ENCODE measurements around the gene MAP2K7.

Gene MAP2K7

DNA sequence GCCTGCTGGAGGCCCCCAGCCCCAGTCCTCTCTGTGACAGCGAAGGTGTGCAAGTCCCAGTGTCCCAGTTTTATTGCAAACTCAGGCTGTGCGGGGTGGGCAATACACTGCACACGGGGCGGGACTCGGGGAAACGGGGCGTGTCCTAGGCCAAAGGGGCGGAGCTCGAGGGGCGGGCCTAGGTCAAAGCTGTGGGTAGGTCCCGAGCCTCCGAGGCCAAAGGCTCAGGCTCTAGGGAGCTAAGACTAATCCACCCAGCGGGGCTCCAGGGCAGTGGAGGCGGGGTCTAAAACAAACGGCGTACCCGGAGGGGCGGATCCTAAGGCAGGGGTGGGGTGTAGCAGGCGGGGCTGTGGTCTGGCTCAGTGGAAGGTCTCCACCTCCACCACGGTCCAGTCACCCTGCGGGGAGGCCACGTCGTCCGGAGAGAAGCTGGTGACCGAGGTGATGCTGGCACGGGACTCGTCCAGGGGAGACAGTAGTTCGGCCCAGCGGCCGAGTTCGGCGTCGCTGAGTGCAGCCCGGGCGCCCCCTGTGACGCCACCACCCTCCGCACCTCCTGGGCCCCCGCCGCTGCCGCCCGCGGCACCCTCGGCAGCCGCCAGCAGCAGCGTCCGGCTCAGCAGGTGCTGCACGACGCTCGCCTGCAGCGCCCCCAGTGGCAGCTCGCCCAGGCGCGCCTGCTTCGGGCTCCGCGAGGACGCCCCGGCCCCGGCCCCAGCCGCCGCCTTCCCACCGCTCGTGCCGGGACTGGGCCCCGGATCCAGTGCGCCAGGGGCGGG is 34.8 kb upstream of the MAP2K7 start:
- H3K27me3 ChIP-seq (ENCODE audit: control insufficient read depth, insufficient read depth, low read length): peaks cover 25% of the 10 kb centered on the region
- no peaks in the 10 kb centered on the region for H3K9me3 ChIP-seq (replicated peaks; ENCODE audit: low read length)
- H3K4me2 ChIP-seq (ENCODE audit: low read length): peak overlapping the region; percentile 85
- H3K4me3 ChIP-seq (ENCODE audit: low read length): peak overlapping the region; percentile 64
- no peak overlapping the region for H3K9ac ChIP-seq (ENCODE audit: low read depth, low read length)
- no peaks in the 10 kb centered on the region for H3K36me3 ChIP-seq (ENCODE audit: insufficient read depth, low read length)
- peaks cover 19% of the 10 kb centered on the region for H3K4me1 ChIP-seq (ENCODE audit: control insufficient read depth, insufficient read depth, low read length)

DNA sequence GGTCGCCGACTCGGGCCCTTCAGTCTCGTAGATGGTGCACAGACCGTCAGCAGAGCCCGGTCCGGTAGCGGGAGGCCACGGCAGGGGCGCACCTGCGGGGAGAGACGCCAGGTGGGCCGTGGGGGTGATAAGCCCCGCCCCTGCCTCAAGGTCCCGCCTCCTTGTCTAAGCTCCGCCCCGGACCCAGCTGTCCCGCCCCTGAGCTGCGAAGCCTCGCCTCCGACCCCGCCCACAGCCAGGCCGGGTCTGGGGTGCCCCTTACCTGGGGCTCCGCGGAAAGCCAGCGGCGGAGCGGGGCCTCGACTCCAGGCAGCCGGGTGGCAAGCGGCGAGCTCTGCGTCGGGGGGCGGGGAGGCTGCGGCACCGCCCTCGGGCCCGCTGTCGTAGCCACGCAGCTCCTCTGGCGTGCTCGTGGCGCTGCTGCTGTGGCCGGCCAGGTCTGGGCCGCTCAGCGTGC is 34.2 kb upstream of the MAP2K7 start:
- peak overlapping the region; percentile 19 for H3K9ac ChIP-seq (ENCODE audit: low read depth, low read length)
- H3K4me3 ChIP-seq (ENCODE audit: low read length): peak overlapping the region; percentile 64
- no peaks in the 10 kb centered on the region for H3K36me3 ChIP-seq (ENCODE audit: insufficient read depth, low read length)
- peaks cover 19% of the 10 kb centered on the region for H3K4me1 ChIP-seq (ENCODE audit: control insufficient read depth, insufficient read depth, low read length)
- H3K27me3 ChIP-seq (ENCODE audit: control insufficient read depth, insufficient read depth, low read length): peaks cover 31% of the 10 kb centered on the region
- peak overlapping the region; percentile 85 for H3K4me2 ChIP-seq (ENCODE audit: low read length)
- H3K9me3 ChIP-seq (replicated peaks; ENCODE audit: low read length): no peaks in the 10 kb centered on the region

DNA sequence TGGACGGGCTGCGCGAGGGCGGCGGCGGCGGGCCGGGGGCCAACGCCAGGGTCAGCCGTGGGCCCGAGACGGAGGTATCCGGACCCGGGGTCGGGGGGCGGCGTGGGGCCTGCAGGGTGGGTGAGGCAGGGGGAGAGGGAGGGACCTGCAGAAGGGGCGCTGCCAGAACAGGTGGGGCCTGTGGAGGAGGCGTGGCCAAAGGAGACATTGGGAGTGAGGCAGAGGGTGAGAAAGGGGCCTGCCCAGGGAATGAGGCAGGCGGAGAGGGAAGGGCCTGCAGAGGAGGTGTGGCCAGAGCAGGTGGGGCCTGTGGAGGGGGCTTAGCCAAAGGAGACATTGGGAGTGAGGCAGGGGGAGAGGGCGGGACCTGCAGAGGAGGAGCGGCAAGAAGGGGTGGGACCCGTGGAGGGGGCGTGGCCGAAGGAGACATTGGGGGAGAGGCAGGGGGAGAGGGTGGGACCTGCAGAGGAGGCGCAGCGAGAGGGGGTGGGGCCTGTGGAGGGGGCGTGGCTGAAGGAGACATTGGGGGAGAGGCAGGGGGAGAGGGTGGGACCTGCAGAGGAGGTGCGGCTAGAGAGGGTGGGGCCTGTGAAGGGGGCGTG is 33.7 kb upstream of the MAP2K7 start:
- no peaks in the 10 kb centered on the region for H3K36me3 ChIP-seq (ENCODE audit: insufficient read depth, low read length)
- peak overlapping the region; percentile 85 for H3K4me2 ChIP-seq (ENCODE audit: low read length)
- H3K4me1 ChIP-seq (ENCODE audit: control insufficient read depth, insufficient read depth, low read length): peaks cover 19% of the 10 kb centered on the region
- no peaks in the 10 kb centered on the region for H3K9me3 ChIP-seq (replicated peaks; ENCODE audit: low read length)
- H3K27me3 ChIP-seq (ENCODE audit: control insufficient read depth, insufficient read depth, low read length): peaks cover 37% of the 10 kb centered on the region
- peak overlapping the region; percentile 64 for H3K4me3 ChIP-seq (ENCODE audit: low read length)
- no peak overlapping the region for H3K9ac ChIP-seq (ENCODE audit: low read depth, low read length)

DNA sequence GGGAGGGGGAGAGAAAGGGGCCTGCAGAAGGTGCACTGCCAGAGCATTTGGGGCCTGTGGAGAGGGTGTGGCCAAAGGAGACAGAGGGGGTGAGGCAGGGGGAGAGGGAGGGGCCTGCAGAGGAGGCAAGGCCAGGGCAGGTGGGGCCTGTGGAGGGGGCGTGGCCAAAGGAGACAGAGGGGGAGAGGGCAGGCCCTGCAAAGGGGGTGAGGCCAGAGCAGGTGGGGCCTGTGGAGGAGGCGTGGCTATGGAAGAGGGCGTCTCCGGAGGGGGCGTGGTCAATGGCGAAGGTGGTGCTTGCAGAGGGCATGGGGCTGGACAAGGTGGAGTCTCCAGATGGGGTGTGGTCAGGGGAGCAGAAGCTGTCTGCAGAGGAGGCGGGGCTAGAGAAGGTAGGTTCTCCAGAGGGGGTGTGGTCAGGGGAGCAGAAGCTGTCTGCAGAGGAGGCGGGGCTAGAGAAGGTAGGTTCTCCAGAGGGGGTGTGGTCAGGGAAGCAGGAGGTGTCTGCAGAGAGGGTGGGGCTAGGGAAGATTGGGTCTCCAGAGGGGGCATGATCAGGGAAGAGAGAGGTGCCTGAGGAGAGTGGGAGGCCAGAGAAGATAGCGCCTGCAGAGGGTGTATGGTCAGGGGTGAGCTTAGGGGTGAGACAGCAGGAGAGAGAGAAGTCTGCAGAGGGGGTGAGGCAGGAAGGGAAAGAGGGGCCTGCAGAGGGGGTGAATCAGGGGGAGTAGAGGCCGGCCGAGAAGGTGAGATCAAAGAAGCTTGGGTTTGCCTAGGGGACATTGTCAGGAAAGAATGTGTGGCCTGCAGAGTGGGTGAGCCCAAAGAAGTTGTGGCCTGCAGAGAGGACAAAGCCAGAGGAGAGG is 32.9 kb upstream of the MAP2K7 start:
- no peaks in the 10 kb centered on the region for H3K9me3 ChIP-seq (replicated peaks; ENCODE audit: low read length)
- H3K4me2 ChIP-seq (ENCODE audit: low read length): no peak overlapping the region
- peaks cover 19% of the 10 kb centered on the region for H3K4me1 ChIP-seq (ENCODE audit: control insufficient read depth, insufficient read depth, low read length)
- peaks cover 37% of the 10 kb centered on the region for H3K27me3 ChIP-seq (ENCODE audit: control insufficient read depth, insufficient read depth, low read length)
- no peak overlapping the region for H3K4me3 ChIP-seq (ENCODE audit: low read length)
- H3K9ac ChIP-seq (ENCODE audit: low read depth, low read length): no peak overlapping the region
- no peaks in the 10 kb centered on the region for H3K36me3 ChIP-seq (ENCODE audit: insufficient read depth, low read length)

DNA sequence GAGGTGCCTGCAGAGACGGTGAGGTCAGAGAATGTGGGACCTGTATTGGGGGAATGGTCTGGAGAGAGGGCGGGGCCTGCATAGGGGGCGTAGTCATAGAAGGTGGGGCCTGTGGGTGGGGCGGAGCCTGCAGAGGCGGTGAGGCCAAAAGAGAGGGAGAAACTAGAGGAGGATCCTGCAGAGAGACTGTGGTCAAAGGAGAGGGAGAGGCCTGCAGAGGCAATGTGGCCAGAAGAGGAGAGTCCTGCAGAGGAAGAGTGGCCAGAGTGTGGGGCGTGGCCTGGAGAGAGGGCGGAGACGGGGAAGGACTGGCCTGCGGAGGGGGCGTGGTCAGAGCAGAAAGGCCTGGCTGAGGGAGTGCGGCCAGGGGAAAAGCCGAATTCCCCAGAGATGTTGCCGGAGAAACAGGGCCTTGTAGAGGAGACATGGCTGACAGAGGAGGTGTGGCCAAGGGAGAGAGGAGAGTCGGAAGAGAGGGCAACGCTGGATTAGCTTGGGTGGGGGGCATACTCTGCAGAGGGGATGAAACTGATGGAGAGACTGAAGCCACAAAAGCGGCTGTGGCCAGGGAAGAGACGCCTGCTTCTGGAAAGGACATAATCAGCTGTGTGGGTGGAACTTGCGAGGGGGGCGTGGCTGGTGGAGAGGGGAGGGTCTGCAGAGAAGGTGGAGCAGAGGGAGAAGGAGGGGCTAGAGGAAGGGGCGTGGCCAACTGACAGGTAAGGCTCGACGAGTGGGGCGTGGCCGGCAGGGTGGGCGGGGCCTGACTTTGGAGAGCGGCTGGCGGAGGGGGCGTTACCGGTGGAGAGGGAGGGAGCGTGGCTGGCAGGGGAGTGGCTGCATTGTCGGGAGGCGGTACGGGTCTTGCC is 32.0 kb upstream of the MAP2K7 start:
- Histone ChIP-seq H3K4me2 (ENCODE audit: low read length) (peak overlapping the region; percentile 83), H3K9ac (ENCODE audit: low read depth, low read length) (no peak overlapping the region), H3K4me3 (ENCODE audit: low read length) (peak overlapping the region; percentile 64), H3K4me1 (ENCODE audit: control insufficient read depth, insufficient read depth, low read length) (peaks cover 19% of the 10 kb centered on the region), H3K9me3 (replicated peaks; ENCODE audit: low read length) (no peaks in the 10 kb centered on the region), H3K36me3 (ENCODE audit: insufficient read depth, low read length) (no peaks in the 10 kb centered on the region), H3K27me3 (ENCODE audit: control insufficient read depth, insufficient read depth, low read length) (peaks cover 36% of the 10 kb centered on the region)

DNA sequence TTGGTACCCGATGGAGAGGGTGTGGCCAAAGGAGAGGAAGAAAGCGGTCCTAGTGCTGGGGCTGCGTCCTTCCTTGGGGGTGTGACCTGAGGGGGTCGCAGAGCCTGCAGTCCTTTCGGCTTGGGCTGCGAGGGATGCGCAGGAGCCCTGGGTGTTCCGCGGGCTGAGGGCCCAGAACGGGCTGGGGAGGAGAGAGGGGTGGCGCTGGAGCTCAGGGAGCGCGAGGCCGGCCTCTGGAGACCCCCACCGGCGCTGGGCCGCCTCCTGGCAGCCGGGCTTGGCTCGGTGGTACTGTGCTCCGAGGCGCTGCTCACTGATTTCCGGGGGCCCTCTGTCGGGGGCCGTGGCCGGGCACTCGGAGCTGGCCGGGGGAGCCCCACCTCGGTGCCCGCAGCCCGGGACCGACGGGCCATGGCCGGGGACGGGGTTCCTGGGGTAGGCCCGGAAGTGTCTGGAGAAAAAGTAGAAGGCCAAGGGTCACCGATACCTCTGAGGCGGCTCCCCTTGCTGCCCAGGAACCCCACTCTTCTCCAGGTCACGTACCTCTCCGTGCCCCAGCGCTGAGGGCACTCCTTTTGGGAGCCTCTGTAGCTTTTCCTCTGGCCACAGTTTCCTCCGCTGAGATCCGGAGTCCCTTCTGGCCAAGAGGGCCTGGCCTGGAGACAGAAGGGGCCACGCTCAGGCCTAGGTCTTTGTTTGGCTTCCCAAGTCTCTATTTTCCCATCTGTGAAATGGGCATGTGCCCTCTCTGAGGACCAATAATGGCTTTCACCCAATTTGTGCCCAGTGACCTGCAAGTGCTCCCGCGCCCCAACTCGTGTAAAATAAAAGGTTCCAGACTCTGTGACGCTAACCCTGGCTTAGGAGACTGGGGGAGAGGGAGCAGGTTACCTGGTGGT is 31.1 kb upstream of the MAP2K7 start:
- H3K36me3 ChIP-seq (ENCODE audit: insufficient read depth, low read length): no peaks in the 10 kb centered on the region
- H3K9ac ChIP-seq (ENCODE audit: low read depth, low read length): no peak overlapping the region
- H3K4me1 ChIP-seq (ENCODE audit: control insufficient read depth, insufficient read depth, low read length): peaks cover 23% of the 10 kb centered on the region
- no peak overlapping the region for H3K4me3 ChIP-seq (ENCODE audit: low read length)
- peak overlapping the region; percentile 83 for H3K4me2 ChIP-seq (ENCODE audit: low read length)
- no peaks in the 10 kb centered on the region for H3K9me3 ChIP-seq (replicated peaks; ENCODE audit: low read length)
- peaks cover 27% of the 10 kb centered on the region for H3K27me3 ChIP-seq (ENCODE audit: control insufficient read depth, insufficient read depth, low read length)

DNA sequence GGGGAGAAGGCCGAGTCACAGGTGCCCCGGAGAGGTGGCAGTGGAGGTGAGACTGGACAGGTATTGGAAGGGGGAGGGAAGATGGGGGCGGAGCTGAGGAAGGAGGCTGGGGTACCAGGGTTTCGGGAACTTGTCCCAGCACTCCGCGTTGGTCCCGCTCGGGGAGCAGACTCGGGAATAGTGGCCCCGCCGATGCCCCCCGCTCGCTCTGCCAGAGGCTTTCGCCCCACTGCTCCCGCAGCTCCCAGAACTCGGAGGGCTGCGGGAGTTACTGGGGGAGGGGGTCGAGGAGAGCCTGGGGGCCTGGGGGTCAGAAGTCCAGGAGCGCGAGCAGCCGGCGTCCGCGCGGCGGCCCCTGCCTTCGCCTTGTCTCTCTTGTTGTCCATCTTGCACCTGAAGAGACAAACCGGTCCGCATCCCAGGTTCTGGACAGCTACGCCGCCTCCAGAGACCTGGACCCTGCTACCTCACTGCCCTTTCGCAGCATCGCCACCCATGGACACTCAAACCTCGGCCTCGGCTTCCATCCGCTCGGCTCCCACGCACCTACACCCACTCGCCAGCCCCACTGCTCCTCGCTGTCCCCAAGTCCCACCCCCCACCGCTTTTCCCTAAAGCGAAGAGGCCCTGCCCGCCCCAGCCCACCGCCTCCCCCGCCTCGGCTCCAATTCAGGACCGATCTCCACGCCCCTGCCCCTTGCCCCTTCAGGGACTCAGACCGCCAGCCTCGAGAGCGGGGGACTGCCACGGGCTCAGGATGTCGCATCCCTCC is 30.2 kb upstream of the MAP2K7 start:
- Histone ChIP-seq H3K27me3 (ENCODE audit: control insufficient read depth, insufficient read depth, low read length) (peaks cover 27% of the 10 kb centered on the region), H3K9ac (ENCODE audit: low read depth, low read length) (no peak overlapping the region), H3K4me2 (ENCODE audit: low read length) (no peak overlapping the region), H3K36me3 (ENCODE audit: insufficient read depth, low read length) (no peaks in the 10 kb centered on the region), H3K9me3 (replicated peaks; ENCODE audit: low read length) (no peaks in the 10 kb centered on the region), H3K4me3 (ENCODE audit: low read length) (no peak overlapping the region), H3K4me1 (ENCODE audit: control insufficient read depth, insufficient read depth, low read length) (peaks cover 20% of the 10 kb centered on the region)

DNA sequence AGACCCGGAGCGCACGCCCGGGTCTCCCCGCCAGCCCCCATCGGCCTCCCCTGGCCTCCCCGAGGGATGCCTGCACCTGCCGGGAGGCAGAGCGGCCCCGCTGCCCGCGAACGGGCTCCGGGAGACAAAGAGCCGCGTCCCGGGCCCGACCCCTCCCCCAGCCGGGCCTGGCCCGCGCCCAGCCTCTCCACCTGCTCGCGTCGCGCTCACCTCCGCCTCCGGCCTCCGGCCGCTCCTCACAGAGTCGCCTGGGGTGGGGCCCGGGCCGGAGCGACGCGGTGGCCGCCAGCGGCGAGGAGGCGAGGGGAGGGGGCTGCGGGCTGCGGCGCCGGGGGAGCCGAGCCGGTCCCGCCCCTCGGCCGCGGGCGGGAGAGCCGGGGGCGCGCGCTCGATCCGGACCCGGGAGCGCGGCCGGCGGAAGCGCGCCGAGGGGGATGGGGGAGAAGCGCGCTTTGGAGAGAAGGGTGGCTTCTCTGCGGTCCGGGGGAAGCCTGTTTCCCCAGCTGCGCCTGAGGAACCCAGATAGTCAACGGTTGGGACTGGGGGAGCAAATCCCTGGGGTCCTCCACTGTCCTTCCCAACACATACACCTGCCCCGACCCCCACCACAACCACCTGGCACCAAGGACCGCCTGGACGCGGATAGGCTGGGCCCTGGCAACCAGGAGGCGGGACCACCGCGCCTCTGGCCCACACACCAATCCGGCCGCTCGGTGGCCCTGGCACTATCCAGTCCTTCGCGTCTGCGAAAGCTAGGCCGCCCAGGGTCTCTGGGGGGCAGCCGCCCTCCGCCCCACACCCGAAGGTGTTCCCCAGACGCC is 29.4 kb upstream of the MAP2K7 start, which contains the start of gene PRR36:
Gene PRR36, minus strand, starts transcription at position 315 of the 821 bp plus-strand sequence. CDS start 701 bp downstream, outside the sequence.
- Histone ChIP-seq H3K27me3 (ENCODE audit: control insufficient read depth, insufficient read depth, low read length) (peaks cover 27% of the 10 kb centered on the region), H3K4me1 (ENCODE audit: control insufficient read depth, insufficient read depth, low read length) (peaks cover 12% of the 10 kb centered on the region), H3K4me3 (ENCODE audit: low read length) (peak within 1 kb of the TSS; percentile 30)

DNA sequence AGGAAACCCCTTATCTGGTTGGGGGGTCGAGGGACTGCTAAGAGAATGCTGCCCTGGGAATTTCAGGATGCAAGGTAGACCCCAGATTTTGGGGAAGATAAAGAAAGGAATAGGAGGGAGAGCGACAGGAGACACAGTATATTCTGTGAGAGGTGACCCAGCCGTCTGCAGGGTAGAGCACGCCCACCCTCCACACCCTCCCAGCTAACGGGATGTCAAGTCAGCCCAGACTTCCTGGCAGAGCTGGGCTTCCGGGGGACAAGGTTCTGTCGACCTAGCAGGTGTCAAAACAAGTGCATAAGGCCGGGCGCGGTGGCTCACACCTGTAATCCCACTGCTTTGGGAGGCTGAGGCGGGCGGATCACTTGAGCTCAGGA is 28.8 kb upstream of the MAP2K7 start:
- no peak overlapping the region for H3K9ac ChIP-seq (ENCODE audit: low read depth, low read length)
- peaks cover 27% of the 10 kb centered on the region for H3K27me3 ChIP-seq (ENCODE audit: control insufficient read depth, insufficient read depth, low read length)
- H3K4me3 ChIP-seq (ENCODE audit: low read length): no peak overlapping the region
- peaks cover 8% of the 10 kb centered on the region for H3K4me1 ChIP-seq (ENCODE audit: control insufficient read depth, insufficient read depth, low read length)
- no peaks in the 10 kb centered on the region for H3K9me3 ChIP-seq (replicated peaks; ENCODE audit: low read length)
- H3K36me3 ChIP-seq (ENCODE audit: insufficient read depth, low read length): no peaks in the 10 kb centered on the region
- H3K4me2 ChIP-seq (ENCODE audit: low read length): no peak overlapping the region

More for the DNA sequence above, 29.4 kb upstream of the MAP2K7 start, which contains the start of gene PRR36:
- H3K9me3 ChIP-seq (replicated peaks; ENCODE audit: low read length): no peaks in the 10 kb centered on the region
- H3K36me3 ChIP-seq (ENCODE audit: insufficient read depth, low read length): no peaks in the 10 kb centered on the region
- H3K9ac ChIP-seq (ENCODE audit: low read depth, low read length): no peak within 1 kb of the TSS
- H3K4me2 ChIP-seq (ENCODE audit: low read length): peak within 1 kb of the TSS; percentile 33

All from skeletal muscle satellite cell (primary cell).